Liver (tissue), 9 donors: Measurements from ENCODE around the gene LOXL3. TPM values are rescaled to one million over a fixed set of nuclear protein-coding genes. Genes with fewer than 3 reads are reported as not detected.

Source experiments
- DNase-seq: peaks from one replicate; pipeline ENCODE4 v3.0.0-alpha.2; 2017; ENCODE audit warnings: low spot score
- H3K27ac ChIP-seq, 2 donors: one replicate each; pipeline ENCODE4 v1.7.0; 2013; ENCODE audit warnings: inconsistent platforms in 2 of 2, low read length in 2 of 2, control low read depth in 1 of 2, low read depth in 1 of 2, mild to moderate bottlenecking in 1 of 2
- H3K27me3 ChIP-seq, 4 donors: one replicate each; pipeline versions ENCODE4 v1.6.1 to v1.7.0; 2013; ENCODE audit warnings: low read length in 3 of 4, inconsistent platforms in 1 of 4, mild to moderate bottlenecking in 1 of 4, moderate library complexity in 1 of 4; ENCODE audit not compliant: control insufficient read depth in 4 of 4, insufficient read depth in 4 of 4
- H3K36me3 ChIP-seq, 4 donors: one replicate each; pipeline versions ENCODE4 v1.6.1 to v1.7.0; 2013; ENCODE audit warnings: low read length in 3 of 4, mild to moderate bottlenecking in 3 of 4, low read depth in 1 of 4, moderate library complexity in 1 of 4; ENCODE audit not compliant: control insufficient read depth in 4 of 4, insufficient read depth in 3 of 4
- H3K4me1 ChIP-seq, 4 donors: one replicate each; pipeline versions ENCODE4 v1.6.1 to v1.7.0; 2013; ENCODE audit warnings: low read length in 3 of 4, mild to moderate bottlenecking in 3 of 4, moderate library complexity in 1 of 4; ENCODE audit not compliant: control insufficient read depth in 4 of 4, insufficient read depth in 4 of 4
- H3K4me3 ChIP-seq, 3 donors: one replicate each; pipeline versions ENCODE4 v1.6.1 to v1.7.0; 2013; ENCODE audit warnings: low read length in 3 of 3, control low read depth in 1 of 3, low read depth in 1 of 3, mild to moderate bottlenecking in 1 of 3
- H3K9ac ChIP-seq, 2 donors: one replicate each; pipeline ENCODE4 v1.7.0; 2013; ENCODE audit warnings: low read length in 2 of 2, mild to moderate bottlenecking in 2 of 2, moderate library complexity in 2 of 2, control low read depth in 1 of 2, low read depth in 1 of 2
- H3K9me3 ChIP-seq, 4 donors: one replicate each; pipeline versions ENCODE4 v1.6.1 to v1.7.0; 2013; ENCODE audit warnings: low read length in 3 of 4; ENCODE audit not compliant: control insufficient read depth in 4 of 4
- FOXA1 ChIP-seq: IDR thresholded peaks from 2 replicates; pipeline ENCODE4 v1.6.1; 2016; ENCODE audit warnings: antibody characterized with exemption
- FOXA2 ChIP-seq: IDR thresholded peaks from 2 replicates; pipeline ENCODE4 v1.6.1; 2016; ENCODE audit warnings: antibody characterized with exemption
- HNF4A ChIP-seq, 2 donors: conservative IDR thresholded peaks; 2 replicates each; pipeline ENCODE4 v1.6.1; 2016; ENCODE audit warnings: antibody characterized with exemption in 2 of 2, mild to moderate bottlenecking in 2 of 2
- HNF4G ChIP-seq: IDR thresholded peaks from 2 replicates; pipeline ENCODE4 v1.6.1; 2016; ENCODE audit warnings: antibody characterized with exemption
- JUND ChIP-seq, 2 donors: IDR thresholded peaks; 2 replicates each; pipeline ENCODE4 v1.6.1; 2016; ENCODE audit warnings: antibody characterized with exemption in 2 of 2
- NR2F2 ChIP-seq: IDR thresholded peaks from 2 replicates; pipeline ENCODE4 v1.6.1; 2016; ENCODE audit warnings: antibody characterized with exemption
- RAD21 ChIP-seq, 2 donors: IDR thresholded peaks; 2 replicates each; pipeline ENCODE4 v1.6.1; 2016; ENCODE audit warnings: antibody characterized with exemption in 2 of 2, mild to moderate bottlenecking in 2 of 2
- RXRA ChIP-seq, 2 donors: IDR thresholded peaks; 2 replicates each; pipeline ENCODE4 v1.6.1; 2017 to 2018; ENCODE audit warnings: antibody characterized with exemption in 2 of 2, mild to moderate bottlenecking in 1 of 2
- SP1 ChIP-seq: IDR thresholded peaks from 2 replicates; pipeline ENCODE4 v1.6.1; 2018; ENCODE audit warnings: antibody characterized with exemption, mild to moderate bottlenecking
- TAF1 ChIP-seq: conservative IDR thresholded peaks from 2 replicates; pipeline ENCODE4 v1.6.1; 2016; ENCODE audit warnings: antibody characterized with exemption, mild to moderate bottlenecking
- WGBS: extraction: QIAGEN DNeasy Blood & Tissue Kit; methylation state at CpG from one replicate; pipeline ENCODE4 v1.1.7; 2013; 5-methylcytosine and 5-hydroxymethylcytosine counted together
- polyA plus RNA-seq, 2 donors: library from polyadenylated mRNA; stranded (reverse) in 1 of 2; unstranded in 1 of 2; fragments of 200-250 nt in 1 of 2; fragments of >200 nt in 1 of 2; fragmentation: Nextera tagmentation in 1 of 2; extraction: Ambion mirVana in 1 of 2; gene quantifications; one replicate each; pipeline versions ENCODE4 v1.2.1 to v1.2.3, GENCODE V29; 2013 to 2015
- total RNA-seq, 2 donors: library from RNA; depleted of rRNA; stranded (reverse); fragments of >200 nt; gene quantifications; one replicate each; pipeline ENCODE4 v1.2.3, GENCODE V29; 2014
- TF ChIP-seq, protein P1 (sequence below): fragments of 150-350 bp; IDR thresholded peaks from 2 replicates; pipeline ENCODE4 v1.5.1; 2017; ENCODE audit warnings: improper control_type of control experiment, low read depth, low read length; ENCODE audit not compliant: missing input control
- TF ChIP-seq, protein P2 (sequence below): IDR thresholded peaks from 2 replicates; pipeline ENCODE4 v1.6.1; 2016; ENCODE audit warnings: antibody characterized with exemption
- TF ChIP-seq, protein P3 (sequence below): IDR thresholded peaks from 2 replicates; pipeline ENCODE4 v1.6.1; 2016; ENCODE audit warnings: antibody characterized with exemption
- TF ChIP-seq, protein P4 (sequence below): IDR thresholded peaks from 2 replicates; pipeline ENCODE4 v1.6.1; 2016; ENCODE audit warnings: antibody characterized with exemption, mild to moderate bottlenecking
- donor health status: healthy.
- donor health status: healthy.
- donor health status: healthy.
- donor health status: healthy.
- donor health status: healthy.

LOXL3 gene
- total and polyA plus RNA-seq, 4 donors, result 0.31 to 2.8 (median 1.3) TPM

DNA sequence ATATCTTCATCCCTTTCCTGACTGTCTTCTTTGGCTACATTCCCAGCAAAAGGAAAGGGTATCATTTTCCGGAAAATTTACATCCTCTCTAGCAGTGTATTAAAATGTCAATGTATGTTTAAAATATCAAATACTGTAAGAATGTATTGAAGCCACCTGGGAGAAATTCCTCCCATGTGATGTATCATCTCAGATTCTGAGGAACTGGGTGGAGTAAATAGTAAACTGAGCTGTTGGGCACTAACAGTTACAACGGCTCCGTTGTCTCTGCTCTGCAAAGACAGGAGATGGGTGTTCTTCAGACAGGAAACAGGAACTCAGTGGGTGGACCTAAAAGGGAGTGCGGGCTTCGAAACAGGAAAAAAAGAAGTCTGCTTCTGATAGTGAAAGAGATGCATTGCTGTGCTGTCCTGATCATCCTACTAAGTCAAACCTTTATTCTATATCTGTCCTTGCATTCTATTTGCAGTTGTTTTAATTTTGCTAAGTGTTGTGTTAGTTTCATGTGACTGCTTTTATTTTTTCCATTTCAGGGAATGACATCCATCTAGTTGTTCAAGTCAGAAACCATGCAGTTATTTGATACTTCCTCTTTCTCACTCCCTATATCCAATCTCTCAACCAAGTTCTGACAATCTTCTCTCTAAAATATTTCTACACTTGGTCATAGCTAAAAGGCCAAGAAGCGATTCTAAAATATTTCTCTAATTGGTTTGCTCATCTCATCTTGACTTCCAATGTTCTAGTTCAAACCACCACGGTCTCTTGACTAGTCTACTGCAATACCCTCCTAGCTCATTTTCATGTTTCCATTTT is 20.2 kb upstream of the LOXL3 start:
- no peaks in the 10 kb centered on the region for H3K36me3 ChIP-seq
- H3K4me3 ChIP-seq, result no peak overlapping the region
- 56% methylated on average over 7 of the region's 7 CpGs for WGBS
- DNase-seq, result no peak
- H3K27ac ChIP-seq, result no peak overlapping the region
- H3K4me1 ChIP-seq, result no peaks in the 10 kb centered on the region
- H3K27me3 ChIP-seq, result peaks cover 0 to 3% (median 0%) of the 10 kb centered on the region in 4 donors
- H3K9ac ChIP-seq, result peak overlapping the region in 1 of 2 donors; percentile 22
- TF ChIP-seq NR2F2 (no peak), FOXA2 (no peak), FOXA1 (no peak), TAF1 (no peak), HNF4G (no peak), RAD21 (IDR thresholded peaks at IDR 0.05) (no peak), RXRA (IDR thresholded peaks at IDR 0.05) (no peak), SP1 (no peak), JUND (IDR thresholded peaks at IDR 0.05) (no peak), HNF4A (conservative IDR thresholded peaks at IDR 0.05) (no peak)
- TF ChIP-seq, protein P1, sequence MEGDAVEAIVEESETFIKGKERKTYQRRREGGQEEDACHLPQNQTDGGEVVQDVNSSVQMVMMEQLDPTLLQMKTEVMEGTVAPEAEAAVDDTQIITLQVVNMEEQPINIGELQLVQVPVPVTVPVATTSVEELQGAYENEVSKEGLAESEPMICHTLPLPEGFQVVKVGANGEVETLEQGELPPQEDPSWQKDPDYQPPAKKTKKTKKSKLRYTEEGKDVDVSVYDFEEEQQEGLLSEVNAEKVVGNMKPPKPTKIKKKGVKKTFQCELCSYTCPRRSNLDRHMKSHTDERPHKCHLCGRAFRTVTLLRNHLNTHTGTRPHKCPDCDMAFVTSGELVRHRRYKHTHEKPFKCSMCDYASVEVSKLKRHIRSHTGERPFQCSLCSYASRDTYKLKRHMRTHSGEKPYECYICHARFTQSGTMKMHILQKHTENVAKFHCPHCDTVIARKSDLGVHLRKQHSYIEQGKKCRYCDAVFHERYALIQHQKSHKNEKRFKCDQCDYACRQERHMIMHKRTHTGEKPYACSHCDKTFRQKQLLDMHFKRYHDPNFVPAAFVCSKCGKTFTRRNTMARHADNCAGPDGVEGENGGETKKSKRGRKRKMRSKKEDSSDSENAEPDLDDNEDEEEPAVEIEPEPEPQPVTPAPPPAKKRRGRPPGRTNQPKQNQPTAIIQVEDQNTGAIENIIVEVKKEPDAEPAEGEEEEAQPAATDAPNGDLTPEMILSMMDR, result no peak
- TF ChIP-seq, protein P2, sequence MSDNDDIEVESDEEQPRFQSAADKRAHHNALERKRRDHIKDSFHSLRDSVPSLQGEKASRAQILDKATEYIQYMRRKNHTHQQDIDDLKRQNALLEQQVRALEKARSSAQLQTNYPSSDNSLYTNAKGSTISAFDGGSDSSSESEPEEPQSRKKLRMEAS, result no peak
- TF ChIP-seq, protein P3, sequence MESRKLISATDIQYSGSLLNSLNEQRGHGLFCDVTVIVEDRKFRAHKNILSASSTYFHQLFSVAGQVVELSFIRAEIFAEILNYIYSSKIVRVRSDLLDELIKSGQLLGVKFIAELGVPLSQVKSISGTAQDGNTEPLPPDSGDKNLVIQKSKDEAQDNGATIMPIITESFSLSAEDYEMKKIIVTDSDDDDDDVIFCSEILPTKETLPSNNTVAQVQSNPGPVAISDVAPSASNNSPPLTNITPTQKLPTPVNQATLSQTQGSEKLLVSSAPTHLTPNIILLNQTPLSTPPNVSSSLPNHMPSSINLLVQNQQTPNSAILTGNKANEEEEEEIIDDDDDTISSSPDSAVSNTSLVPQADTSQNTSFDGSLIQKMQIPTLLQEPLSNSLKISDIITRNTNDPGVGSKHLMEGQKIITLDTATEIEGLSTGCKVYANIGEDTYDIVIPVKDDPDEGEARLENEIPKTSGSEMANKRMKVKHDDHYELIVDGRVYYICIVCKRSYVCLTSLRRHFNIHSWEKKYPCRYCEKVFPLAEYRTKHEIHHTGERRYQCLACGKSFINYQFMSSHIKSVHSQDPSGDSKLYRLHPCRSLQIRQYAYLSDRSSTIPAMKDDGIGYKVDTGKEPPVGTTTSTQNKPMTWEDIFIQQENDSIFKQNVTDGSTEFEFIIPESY, result no peak
- TF ChIP-seq, protein P4, sequence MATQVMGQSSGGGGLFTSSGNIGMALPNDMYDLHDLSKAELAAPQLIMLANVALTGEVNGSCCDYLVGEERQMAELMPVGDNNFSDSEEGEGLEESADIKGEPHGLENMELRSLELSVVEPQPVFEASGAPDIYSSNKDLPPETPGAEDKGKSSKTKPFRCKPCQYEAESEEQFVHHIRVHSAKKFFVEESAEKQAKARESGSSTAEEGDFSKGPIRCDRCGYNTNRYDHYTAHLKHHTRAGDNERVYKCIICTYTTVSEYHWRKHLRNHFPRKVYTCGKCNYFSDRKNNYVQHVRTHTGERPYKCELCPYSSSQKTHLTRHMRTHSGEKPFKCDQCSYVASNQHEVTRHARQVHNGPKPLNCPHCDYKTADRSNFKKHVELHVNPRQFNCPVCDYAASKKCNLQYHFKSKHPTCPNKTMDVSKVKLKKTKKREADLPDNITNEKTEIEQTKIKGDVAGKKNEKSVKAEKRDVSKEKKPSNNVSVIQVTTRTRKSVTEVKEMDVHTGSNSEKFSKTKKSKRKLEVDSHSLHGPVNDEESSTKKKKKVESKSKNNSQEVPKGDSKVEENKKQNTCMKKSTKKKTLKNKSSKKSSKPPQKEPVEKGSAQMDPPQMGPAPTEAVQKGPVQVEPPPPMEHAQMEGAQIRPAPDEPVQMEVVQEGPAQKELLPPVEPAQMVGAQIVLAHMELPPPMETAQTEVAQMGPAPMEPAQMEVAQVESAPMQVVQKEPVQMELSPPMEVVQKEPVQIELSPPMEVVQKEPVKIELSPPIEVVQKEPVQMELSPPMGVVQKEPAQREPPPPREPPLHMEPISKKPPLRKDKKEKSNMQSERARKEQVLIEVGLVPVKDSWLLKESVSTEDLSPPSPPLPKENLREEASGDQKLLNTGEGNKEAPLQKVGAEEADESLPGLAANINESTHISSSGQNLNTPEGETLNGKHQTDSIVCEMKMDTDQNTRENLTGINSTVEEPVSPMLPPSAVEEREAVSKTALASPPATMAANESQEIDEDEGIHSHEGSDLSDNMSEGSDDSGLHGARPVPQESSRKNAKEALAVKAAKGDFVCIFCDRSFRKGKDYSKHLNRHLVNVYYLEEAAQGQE, result no peak
- H3K9me3 ChIP-seq, result no peaks in the 10 kb centered on the region
